ENCODE measurements around the gene SFI1.

Gene SFI1

DNA sequence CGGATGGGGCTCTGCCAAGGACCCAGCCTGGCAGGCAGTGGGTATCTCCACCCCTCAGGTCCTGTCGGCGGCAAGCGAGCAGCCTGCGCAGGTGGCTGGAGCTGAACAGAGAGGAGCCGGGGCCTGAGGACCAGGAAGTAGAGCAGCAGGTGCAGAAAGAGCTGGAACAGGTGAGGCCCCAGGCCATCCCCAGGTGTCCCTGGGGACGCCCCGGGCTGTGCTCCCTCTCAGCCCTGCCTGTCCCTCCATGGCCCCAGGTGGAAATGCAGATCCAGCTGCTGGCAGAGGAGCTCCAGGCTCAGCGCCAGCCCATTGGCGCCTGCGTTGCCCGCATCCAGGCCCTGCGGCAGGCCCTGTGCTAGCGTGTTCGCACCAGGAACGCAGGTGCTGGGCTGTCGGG lies 121.7 kb downstream of the SFI1 start:
- DNase-seq (ENCODE audit: low spot score), result no peak

DNA sequence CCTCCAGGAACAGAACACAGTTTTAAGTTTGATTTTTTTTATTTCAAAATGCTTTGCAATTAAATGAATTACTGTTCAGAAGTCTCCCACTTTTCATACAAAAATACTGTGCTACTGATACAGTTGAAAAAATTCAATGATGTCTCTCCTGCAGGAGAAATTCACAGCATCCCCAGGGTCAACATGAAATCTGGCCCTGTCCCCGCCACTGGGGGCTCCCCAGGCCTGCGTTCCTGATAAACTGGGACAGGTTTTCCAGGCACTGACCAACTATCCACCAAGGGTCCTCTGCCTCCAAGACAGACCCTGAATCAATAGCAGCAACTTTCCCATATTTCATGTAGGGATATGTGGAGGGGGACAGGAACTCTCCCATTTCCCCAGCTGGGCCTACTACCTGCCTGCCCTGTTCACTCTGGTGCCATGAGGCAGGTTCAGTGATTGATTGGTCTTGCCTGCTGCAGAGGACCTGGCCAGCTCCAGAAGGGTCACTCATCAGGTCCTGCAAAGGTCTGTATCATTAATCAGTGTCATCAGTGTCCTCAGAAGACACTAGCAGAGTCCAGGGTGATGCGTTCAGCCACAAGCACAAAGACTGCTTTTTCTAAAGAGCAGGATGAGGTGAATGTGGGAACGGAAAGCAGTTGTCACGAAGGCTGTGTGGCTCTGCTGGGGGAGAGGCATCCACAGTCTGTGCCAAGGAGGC lies 122.3 kb downstream of the SFI1 start:
- DNase-seq (ENCODE audit: low spot score), result no peak

DNA sequence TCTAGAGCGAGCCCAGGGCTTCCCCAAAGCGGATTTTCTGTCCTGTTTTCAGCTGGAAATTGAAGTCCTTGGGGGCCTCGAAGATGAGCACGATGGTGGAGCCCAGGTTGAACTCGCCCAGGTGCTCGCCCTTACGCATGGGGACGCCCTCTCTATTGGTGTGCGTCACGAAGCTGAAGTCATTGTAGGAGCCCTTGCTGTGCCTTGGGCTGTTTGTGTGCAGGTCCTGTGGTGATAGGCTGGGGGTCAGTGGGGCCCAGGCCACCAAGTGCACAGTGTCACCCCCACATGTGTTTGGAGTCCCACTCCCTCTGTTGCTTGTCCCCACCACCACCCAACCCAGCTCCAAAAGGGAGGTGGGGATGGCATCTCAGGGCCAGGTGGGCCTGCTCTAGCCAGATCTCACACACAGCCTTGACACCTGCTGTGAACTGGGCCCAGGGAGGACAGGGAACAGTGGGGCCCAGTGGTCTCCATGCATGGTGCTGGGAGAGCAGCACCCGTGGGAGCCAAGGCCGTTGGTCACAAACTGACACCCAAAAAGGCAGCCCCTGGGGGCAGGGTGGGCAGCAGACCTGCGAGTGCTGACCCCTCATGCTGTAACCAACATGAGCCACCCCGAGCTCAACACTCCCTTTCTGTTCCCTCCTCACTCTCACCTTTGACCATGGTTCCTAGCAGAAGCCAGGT lies 123.4 kb downstream of the SFI1 start:
- no peak for DNase-seq (ENCODE audit: low spot score)

DNA sequence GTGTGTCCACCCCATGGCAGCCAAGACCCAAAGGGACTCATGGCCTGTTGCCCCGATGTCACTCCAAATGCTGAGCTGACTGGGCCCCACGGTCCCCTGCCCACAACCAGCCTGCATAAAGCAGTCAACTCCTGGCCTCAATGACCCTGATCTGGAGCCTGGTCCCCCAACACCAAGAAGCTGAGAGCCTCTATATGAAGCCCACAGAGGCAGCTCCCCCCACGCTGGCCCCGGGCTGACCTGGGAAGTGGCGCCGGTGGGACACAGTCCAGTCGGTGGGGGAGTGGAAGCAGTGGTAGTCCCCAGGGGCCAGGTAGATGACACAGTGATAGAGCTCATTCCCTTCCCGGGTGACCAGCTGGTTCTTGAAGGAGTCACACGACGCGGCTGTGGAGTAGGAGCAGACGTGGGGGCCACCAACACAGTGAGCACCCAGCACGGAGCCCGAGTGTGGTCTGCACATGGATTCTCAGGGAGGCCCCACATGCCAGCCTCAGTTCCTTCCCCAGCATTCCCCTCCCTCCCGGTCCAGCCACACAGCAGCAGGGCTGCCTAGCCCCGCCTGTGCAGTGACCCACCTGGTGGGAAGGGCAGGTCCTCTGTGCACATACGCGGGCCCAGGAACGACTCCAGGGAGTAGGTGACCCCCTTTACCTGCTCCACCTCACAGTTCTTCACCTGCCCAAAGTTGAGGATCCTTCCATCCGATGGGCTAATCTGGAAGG lies 124.6 kb downstream of the SFI1 start:
- DNase-seq (ENCODE audit: low spot score), result no peak

DNA sequence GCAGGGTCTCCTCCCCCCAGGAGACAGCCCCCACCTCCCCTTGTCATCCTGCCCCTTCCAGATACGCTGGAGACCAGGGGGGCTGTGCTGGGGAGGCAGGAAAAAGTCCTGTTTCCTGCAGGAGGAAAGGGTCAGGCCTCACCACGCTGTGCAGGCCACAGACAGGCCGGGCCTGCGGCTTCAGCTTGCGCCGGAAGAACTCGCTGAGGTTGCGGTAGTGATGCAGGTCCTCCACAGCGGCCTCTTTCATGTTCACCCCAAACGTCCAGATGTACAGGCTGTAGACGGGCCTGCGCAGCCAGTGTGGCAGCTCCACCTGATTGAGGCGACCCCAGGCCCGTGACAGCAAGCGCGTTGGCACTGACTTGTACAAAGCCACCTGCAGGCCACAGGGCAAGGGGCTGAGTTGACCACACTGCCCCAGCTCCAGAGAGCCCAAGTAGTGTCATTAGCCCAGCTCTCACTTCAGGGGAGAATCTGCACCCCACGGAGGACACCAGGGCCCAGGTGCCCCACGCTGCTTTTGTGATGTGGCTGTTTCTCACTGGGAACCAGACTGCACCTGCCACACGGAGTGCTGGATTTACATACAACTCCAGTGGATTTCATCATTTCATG lies 125.3 kb downstream of the SFI1 start:
- no peak for DNase-seq (ENCODE audit: low spot score)

DNA sequence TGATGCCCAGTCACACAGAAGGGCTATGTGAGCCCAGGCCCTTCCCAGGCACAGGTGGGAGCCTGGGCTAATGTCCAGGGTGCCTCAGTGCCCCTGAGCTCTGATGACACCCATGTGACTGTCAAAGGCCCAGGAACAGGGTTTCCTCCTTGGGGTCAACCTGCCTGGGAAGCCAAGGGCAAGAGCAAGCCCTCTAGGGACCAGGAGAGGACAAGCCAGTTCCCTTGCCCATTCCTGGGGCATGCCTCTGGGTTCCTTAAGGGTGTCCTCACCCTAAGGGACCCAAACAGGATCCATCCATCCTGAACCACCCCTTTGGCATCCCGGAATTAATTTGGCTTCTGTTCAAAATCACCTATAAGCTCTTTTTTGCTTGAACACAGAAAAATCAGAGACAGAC lies 126.6 kb downstream of the SFI1 start:
- no peak for DNase-seq (ENCODE audit: low spot score)

DNA sequence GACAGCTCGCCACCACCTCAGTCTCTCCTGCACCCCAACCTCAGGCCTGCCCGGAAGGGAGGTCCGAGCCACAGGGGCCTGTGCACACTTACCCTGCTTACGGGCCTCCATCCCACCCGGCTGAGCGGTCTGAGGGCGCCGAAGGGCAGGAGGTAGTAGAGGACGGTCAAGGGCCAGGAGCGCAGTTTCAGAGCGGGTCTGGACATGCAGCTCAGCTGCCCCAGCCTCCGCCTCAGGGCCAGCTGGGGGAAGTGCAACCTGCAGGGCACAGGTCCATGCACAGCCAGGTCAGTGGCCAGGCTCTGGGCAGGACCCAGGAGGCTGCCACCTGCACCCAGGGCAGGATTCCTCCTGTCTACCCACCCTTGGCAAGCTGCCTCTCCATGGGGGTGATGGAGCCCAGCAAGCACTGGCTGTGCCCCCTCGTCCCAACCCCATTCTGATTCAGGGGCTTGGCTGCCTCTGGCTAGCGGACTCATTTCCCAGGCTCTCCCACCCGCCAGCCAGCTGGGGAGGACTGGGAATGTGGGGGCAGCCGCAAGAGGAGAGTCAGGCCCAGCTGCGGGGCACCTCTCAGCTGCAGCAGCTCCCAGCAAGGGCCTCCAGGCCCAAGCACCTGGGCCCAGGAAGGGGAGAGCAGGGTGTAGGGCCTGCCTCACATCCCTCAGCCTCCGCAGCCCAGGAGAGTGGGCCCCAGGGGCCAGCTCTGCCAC lies 127.4 kb downstream of the SFI1 start:
- no peak for DNase-seq (ENCODE audit: low spot score)

DNA sequence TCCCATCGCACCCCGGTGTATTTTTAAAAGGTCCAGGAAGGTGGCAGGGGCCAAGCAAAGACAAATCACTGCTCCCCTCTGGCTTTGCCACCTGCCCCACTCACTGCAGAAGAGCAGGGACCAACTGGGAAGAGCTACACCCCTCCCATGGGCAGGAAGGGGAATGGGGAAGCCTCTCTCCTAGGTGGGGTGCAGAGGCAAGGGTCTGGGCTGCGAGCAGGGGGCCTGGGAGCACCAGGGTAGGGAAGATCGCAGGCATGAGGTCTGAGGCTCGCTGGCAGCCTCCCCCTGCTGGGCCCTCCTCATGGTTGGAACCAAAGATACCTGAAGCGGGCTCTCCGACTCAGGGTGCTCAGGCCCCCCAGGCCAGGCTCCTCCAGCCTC lies 128.9 kb downstream of the SFI1 start:
- DNase-seq (ENCODE audit: low spot score), result no peak

DNA sequence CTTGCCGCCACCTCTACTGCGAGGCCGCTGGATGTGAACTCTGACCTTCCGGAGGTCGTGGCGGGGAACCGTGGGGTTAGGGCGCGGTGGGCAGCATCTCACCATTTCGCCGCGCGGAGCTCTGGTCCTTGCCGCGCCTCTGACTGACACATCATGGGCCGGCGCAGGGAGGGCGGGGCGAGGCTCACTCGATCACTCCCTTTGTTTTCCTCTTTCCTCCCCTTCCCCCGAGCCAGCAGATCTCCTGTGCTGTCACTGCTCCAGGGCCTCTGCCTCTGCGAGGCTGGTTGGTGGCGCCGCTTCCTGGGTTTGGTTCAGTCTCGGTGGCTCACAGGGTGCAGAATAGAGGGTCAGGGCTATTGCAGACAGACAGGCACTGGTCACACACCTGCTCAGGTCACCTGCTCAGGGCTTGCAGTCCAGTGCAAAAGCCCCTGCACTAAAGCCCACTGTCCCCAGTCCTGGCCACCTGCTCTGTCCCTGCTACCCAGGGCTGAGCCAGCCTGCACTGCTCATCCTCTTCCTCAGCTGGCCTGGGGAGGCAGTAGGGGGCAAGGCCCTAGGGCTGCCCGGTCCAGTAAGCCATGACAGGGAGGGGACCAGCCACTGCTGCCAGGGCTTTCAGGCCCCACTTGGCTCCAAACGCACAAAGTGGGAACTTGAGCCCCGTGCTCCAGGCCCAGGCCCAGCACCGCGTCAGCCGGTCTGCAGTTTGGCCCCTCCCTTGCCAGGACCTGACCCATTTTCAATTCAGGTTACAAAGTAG lies 129.5 kb downstream of the SFI1 start:
- DNase-seq (ENCODE audit: low spot score), result no peak

DNA sequence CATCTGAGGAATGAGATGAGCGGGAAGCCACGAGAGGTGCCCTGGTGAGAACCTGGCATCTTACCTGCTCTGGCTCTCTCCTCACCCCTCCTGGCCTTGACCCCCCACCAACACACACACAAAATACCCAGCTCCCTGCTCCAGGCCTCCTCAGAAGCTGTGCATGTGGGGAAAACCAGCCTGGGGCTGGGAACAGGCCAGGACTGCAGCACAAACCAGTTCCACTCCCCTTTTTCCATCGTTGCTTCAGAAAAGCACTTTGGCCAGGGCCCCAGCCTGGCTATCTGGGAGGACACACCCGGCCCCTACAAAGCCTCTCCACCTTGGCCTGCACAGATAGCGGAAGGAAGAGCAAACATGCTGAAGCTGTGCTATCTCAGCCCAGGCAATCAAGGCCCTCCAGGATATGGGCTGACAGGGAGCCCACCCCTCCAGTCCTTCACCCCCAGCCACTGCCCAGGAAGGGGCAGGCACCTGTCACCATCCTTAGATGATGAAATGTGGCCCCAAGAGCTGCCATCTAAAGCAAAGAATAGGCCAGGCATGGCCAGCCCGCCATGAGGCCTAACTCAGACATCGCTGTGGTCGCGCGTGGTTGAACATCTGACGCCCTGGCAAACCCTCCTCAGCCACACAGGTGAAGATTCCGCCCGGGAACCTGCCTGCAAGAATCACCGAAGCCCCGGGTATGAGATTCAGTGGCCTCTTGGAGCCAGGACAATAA lies 130.3 kb downstream of the SFI1 start:
- no peak for DNase-seq (ENCODE audit: low spot score)

DNA sequence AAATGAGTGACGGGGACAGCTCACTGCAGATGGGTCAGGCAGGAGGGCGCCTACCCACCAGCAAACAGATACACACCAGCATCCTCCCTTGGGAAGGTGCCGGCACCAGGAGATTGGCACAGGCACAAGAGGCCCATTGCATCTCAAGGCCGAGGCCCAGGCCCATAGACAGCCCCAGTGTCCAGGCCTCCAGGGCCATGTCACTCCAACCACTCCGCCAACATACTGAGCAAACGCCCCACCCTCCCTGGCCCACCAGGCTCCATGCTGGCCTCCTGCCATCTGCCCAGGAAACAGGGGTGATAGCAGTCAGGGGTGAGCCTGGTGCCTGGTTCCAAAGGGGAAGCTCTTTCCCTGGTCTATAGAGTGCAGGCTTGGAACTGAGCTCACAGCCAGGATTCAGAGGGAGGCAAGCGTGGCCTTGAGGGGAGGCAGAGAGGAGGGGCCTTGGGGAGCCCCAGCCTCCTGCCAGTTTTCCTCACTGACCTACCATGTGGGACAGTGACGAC lies 130.9 kb downstream of the SFI1 start:
- DNase-seq (ENCODE audit: low spot score), result no peak

DNA sequence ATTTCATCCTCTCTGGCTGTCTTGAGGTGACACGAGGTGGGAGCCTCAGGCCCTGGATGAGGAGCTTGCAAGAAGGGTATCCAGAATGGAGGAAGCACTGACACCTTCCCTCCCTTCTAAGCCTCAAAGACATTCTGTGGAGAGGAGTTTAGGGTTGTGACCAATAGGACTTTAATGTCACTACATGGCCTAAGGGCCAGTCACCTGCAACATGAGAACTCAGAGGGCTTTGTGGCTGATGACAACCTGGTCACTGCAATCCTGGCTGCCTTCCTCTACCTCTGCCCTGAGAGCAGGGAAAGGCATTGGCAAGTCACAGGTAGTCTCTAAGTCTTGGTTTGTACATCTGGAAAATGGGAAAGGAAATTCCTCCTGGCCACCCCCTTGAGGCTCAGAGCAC lies 132.0 kb downstream of the SFI1 start:
- DNase-seq (ENCODE audit: low spot score), result no peak

DNA sequence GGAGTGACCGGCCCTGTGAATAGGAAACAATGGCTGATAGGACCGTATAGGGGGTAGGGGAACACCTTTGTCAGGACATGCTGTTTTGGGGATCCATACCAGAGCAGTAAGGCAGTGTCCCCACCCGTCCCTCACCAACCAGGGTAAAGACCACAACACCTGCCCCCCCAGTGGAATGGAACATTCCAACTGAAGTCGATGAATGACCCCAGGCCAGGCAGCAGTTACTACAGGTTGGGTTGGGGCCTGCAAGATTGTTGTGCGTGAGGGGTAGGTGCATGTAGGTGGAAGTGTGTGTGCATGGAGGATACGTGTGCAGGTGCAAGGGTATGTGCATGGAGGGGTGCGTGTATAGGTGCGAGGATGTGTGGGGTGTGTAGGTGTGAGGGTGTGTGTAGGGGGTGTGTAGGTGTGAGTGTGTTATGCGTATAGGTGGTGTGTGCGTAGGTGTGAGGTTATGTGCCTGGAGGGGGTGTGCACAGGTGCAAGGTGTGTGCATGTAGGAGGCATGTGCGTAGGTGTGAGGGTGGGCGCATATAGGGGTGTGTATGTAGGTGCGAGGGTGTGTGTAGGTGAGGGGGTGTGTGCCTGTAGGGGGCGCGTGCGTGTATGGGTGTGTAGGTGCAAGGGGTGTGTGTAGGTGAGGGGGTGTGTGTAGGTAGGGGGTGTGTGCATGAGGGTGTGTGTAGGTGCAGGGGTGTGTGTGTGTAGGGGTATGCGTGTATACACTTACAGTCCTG lies 132.8 kb downstream of the SFI1 start:
- DNase-seq (ENCODE audit: low spot score), result no peak

DNA sequence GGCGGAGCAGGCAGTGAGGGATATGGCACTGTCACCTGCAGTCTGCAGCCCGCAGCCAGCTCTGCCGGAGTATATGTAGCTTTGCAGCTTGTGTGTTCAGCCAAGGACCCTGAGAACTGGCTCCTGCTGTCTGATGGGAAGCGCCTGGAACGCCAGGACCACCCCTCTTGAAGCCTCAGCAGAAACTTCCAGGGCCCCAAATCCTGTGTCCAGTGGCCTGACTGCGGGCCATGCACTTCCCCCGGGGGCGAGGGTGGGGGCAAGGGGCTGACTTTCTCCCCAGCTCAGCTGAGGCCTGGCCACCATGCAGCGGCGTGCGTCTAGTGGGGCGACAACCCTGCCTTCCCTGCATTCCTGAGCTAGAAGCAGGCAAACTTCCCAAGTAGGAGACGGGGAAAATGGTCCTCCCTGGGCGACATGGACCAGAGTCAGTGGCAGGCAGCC lies 133.4 kb downstream of the SFI1 start:
- DNase-seq (ENCODE audit: low spot score), result no peak

DNA sequence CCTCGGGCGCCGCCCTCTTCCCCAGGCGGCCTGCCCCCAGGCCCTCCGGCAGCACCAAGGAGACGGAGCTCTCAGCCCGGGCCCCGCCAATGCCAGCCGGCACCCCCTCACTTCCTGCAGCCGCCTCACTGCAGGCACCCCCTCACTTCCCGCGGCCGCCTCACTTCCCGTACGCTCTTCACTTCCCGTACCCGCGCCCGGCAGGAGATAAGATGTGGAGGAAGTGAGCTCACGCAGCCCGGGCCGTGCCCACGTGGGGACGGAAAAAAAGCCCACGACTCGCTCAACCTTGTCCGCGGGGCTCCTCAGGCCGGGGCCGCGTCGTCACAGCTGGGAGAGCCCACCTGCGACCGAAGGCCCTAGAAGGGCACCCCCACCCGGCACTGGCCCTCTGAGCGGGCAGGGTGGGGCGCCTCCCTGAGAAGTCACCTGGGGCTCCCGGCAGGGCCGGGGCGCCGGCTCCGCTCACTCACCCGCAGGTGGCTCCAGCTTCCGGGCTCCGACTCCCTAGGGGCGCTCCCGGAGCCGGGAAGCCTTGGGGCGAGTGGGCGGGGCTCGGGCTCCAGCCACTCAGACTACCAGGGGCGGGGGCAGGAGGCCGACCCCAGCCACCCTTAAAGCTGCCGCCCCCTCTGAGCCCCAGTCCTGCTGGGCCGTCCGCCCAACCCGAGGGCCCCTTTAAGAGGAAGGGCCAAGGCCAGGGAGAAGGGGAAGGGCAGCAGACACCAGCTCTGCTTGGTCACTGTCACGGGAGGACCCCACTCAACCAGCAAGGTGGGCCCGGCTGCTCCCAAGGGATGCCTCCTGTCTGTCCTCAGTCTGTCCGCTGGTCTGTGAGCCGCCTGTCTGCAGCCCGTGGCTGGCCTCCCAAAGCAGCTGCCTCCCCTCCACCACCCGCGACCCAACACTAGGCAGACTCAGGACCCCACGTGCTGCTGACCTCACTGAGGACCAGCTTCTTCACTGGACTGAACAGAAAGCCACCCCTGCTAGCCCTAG lies 134.3 kb downstream of the SFI1 start:
- DNase-seq (ENCODE audit: low spot score), result peak; percentile 84

DNA sequence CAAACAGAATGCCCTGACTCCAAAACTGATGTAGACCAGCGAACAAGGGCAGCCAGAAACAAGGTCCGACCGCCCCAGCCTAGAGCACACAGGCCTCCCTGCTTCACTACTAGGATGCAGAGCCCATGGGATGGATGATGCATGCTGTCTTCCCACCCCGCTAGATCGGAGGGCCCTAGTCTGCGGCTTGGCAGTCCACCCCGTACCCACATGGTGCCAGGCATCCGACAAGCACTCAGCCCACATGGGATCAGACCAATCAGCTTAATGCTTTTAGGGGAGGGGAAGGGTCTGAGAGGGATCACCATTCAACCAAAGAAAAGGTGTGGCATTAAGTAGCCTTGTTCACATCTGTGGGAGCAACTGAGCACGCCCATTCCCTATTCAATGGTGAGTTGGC lies 135.1 kb downstream of the SFI1 start:
- DNase-seq (ENCODE audit: low spot score), result peak; percentile 15

DNA sequence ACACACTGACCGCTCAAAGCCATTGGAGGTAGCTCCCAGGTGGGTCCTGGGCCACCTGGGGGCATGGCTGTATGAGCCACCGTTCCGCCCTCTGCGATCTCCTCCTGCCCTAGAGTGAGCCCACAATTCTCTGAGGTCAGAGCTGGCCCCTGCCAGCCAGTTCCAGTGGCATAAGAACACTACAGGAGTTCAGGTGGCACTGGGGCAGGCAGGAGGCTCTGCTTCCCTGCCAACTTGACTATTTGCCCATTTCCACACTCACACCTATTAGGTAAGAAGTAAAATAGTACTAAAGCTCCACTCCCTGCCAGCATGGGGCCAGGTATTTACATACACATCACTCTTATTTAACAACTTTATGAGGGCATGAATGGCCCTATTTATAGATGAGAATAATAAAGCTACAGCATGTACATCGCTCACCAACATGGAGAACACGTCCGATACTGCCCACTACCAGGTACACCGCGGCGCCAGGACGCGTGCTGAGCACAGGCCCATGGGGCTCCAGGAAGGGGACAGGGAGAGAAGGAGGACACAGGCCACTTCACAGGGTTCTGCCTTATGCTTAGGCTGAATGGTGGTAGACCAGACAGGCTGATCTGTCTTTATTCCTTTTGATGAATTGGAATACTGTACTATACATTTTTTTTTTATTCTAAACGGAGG lies 139.4 kb downstream of the SFI1 start:
- no peak for DNase-seq (ENCODE audit: low spot score)

DNA sequence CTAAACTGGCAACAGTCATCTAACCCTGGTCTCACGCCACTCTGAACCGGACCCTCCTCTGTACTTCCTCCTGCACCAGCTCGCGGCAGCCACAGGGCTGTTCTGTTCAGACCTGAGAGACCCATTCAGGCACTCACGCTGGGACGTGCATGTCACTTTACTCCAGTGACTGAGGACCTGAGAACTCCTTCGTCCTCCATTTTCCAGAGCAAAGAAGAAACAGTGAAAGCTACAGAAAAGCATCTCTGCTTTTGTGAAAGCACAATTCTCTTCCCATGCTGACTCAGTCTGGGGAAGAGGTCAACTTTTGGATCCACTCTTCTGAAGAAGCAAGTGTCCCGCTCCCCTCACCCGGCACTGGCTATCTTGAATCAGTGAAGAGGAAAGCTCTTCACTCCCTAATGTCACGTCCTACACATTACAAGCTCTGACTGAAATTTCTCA lies 141.1 kb downstream of the SFI1 start:
- DNase-seq (ENCODE audit: low spot score), result no peak

All from AG08396 (cell line).